GM19463 (cell line): ENCODE results near the gene DLG2.
"Not testable (repeated sequence)": the region's sequence is repeated elsewhere in the genome, so short reads cannot be mapped to it uniquely, and the experiment has no call there.

ENCODE experiments used
- ATAC-seq: cut with Tn5 transposase; IDR thresholded peaks from one replicate; pipeline ENCODE4 v1.9.1; 2021; ENCODE audit warnings: mild to moderate bottlenecking, moderate library complexity; ENCODE audit not compliant: unreplicated experiment

Gene DLG2

GRCh38 chr11:83782329-83782728 lies 1844.8 kb downstream of the DLG2 start:
- no peak for ATAC-seq

- ATAC-seq, result no peak
Observed at GRCh38 chr11:83779876-83780275, 1847.3 kb downstream of the DLG2 start.

- no peak for ATAC-seq
Observed at GRCh38 chr11:83778596-83778995, 1848.5 kb downstream of the DLG2 start.

GRCh38 chr11:83773950-83774880 lies 1852.9 kb downstream of the DLG2 start:
- no peak for ATAC-seq

- no peak for ATAC-seq
Observed at GRCh38 chr11:83768489-83768888, 1858.7 kb downstream of the DLG2 start.

- ATAC-seq, result no peak
Observed at GRCh38 chr11:83766932-83767331, 1860.2 kb downstream of the DLG2 start.

GRCh38 chr11:83764643-83765042 lies 1862.5 kb downstream of the DLG2 start:
- peak; percentile 74 for ATAC-seq

GRCh38 chr11:83760932-83761331 lies 1866.2 kb downstream of the DLG2 start:
- ATAC-seq, result no peak

GRCh38 chr11:83759148-83759547 lies 1868.0 kb downstream of the DLG2 start:
- ATAC-seq, result no peak

- ATAC-seq, result no peak
Observed at GRCh38 chr11:83751041-83751440, 1876.1 kb downstream of the DLG2 start.

GRCh38 chr11:83746921-83747585 lies 1880.1 kb downstream of the DLG2 start:
- ATAC-seq, result no peak

GRCh38 chr11:83744620-83745192 lies 1882.4 kb downstream of the DLG2 start:
- no peak for ATAC-seq

- ATAC-seq, result no peak
Observed at GRCh38 chr11:83736684-83737083, 1890.5 kb downstream of the DLG2 start.

GRCh38 chr11:83734120-83734519 lies 1893.0 kb downstream of the DLG2 start:
- no peak for ATAC-seq

- not testable (repeated sequence) for ATAC-seq
Observed at GRCh38 chr11:83731288-83731687, 1895.9 kb downstream of the DLG2 start.

GRCh38 chr11:83728281-83728680 lies 1898.9 kb downstream of the DLG2 start:
- ATAC-seq, result no peak

GRCh38 chr11:83727251-83727650 lies 1899.9 kb downstream of the DLG2 start:
- no peak for ATAC-seq

GRCh38 chr11:83726316-83726715 lies 1900.8 kb downstream of the DLG2 start:
- no peak for ATAC-seq

- ATAC-seq, result no peak
Observed at GRCh38 chr11:83725728-83726127, 1901.4 kb downstream of the DLG2 start.

GRCh38 chr11:83725269-83725560 lies 1901.9 kb downstream of the DLG2 start:
- no peak for ATAC-seq

GRCh38 chr11:83723999-83724398 lies 1903.1 kb downstream of the DLG2 start:
- peak; percentile 55 for ATAC-seq
